K562 (cell line): ENCODE data around the gene CREB5. TPM values are rescaled to one million over a fixed set of nuclear protein-coding genes. Genes with fewer than 3 reads are reported as not detected.

ENCODE experiments used
- ATAC-seq: fragments of 200-7000 bp; cut with Tn5 transposase; 3 replicates; pipeline ENCODE4 v1.9.1; 2020; ENCODE audit warnings: moderate library complexity
- BruUV-seq: library from RNA; stranded (reverse); fragments of 400-500 nt; replicated peaks from 2 replicates; lab custom pipeline; 2021; lab: Mats Ljungman, UMichigan
- CTCF ChIA-PET: fragments of 300-600 bp; formaldehyde crosslinking; extraction: SDS; loops from one replicate; lab custom pipeline; 2021; ENCODE audit warnings: low intra/inter-chr PET ratio; lab: Yijun Ruan, JAX
- POLR2A ChIA-PET: fragments of 300-600, 350-650 bp; sonication (Branson Sonifier 250); formaldehyde crosslinking; extraction: SDS; loops from one replicate; lab custom pipeline; 2021; ENCODE audit warnings: antibody characterized with exemption, inconsistent platforms; lab: Yijun Ruan, JAX
- DNase-seq, 4 experiments: peaks; one replicate each; pipeline versions ENCODE4 v3.0.0 to v3.0.0-alpha.2; 2011 to 2018; ENCODE audit warnings: low spot score in 3 of 4, mixed read lengths in 3 of 4; ENCODE audit errors: extremely low read depth in 1 of 4
- FAIRE-seq: peaks from 2 replicates; lab custom pipeline; 2011; peaks lifted over from hg19 to GRCh38; lab: Jason Lieb, UNC
- H2AFZ ChIP-seq: 2 replicates; pipeline ENCODE4 v1.6.0; 2011; ENCODE audit warnings: low read depth, low read length, control low read depth, inconsistent platforms
- H3K27ac ChIP-seq: fragments of 200-600 bp; 3 replicates; pipeline ENCODE4 v1.8.0; 2011; ENCODE audit warnings: low read depth, mild to moderate bottlenecking, control low read depth, inconsistent platforms, low read length, moderate library complexity, mixed read lengths; ENCODE audit errors: extremely low read depth
- H3K27me3 ChIP-seq, 2 experiments: fragments of 300-600 bp in 1 of 2; 2 replicates in 1 of 2; 3 replicates in 1 of 2; pipeline versions ENCODE4 v1.6.0 to v1.8.0; 2011; ENCODE audit warnings: inconsistent platforms in 2 of 2, low read length in 2 of 2, mild to moderate bottlenecking in 1 of 2, mixed read lengths in 1 of 2, moderate library complexity in 1 of 2; ENCODE audit not compliant: control insufficient read depth in 2 of 2, insufficient read depth in 2 of 2
- H3K36me3 ChIP-seq: fragments of 300-600 bp; 3 replicates; pipeline ENCODE4 v1.8.0; 2011; ENCODE audit warnings: mild to moderate bottlenecking, low read length, inconsistent platforms; ENCODE audit not compliant: control insufficient read depth, insufficient read depth
- H3K4me1 ChIP-seq, 2 experiments: fragments of 200-600 bp in 1 of 2; replicated peaks in 1 of 2; 2 replicates in 1 of 2; 3 replicates in 1 of 2; pipeline versions ENCODE4 v1.5.1 to v1.8.0; 2011; ENCODE audit warnings: inconsistent platforms in 2 of 2, low read length in 2 of 2, mild to moderate bottlenecking in 1 of 2, mixed read lengths in 1 of 2, moderate library complexity in 1 of 2; ENCODE audit not compliant: control insufficient read depth in 2 of 2, insufficient read depth in 2 of 2
- H3K4me2 ChIP-seq: 2 replicates; pipeline ENCODE4 v1.6.1; 2011; ENCODE audit warnings: low read length, control low read depth, inconsistent platforms, mixed read lengths; ENCODE audit not compliant: insufficient read depth
- H3K4me3 ChIP-seq: fragments of 200-600 bp; sonication (generic), shearing (Covaris generic); 2 replicates; pipeline ENCODE4 v1.5.1; 2016; ENCODE audit warnings: control low read depth, inconsistent platforms
- H3K79me2 ChIP-seq: fragments of 200-600 bp; 3 replicates; pipeline ENCODE4 v1.8.0; 2011; ENCODE audit warnings: low read length, inconsistent platforms; ENCODE audit not compliant: control insufficient read depth, insufficient read depth
- H3K9ac ChIP-seq, 2 experiments: 2 replicates each; pipeline versions ENCODE4 v1.6.0 to v1.6.1; 2011; ENCODE audit warnings: low read depth in 2 of 2, low read length in 2 of 2, control low read depth in 1 of 2, inconsistent platforms in 1 of 2, mild to moderate bottlenecking in 1 of 2, mixed read lengths in 1 of 2; ENCODE audit not compliant: insufficient read depth in 1 of 2
- H3K9me1 ChIP-seq: one replicate; pipeline ENCODE4 v1.6.0; 2011; ENCODE audit warnings: inconsistent platforms, mild to moderate bottlenecking, low read length, moderate library complexity; ENCODE audit not compliant: control insufficient read depth, insufficient read depth
- H3K9me3 ChIP-seq: replicated peaks from 2 replicates; pipeline ENCODE4 v1.5.1; 2011; ENCODE audit warnings: low read depth, low read length, inconsistent platforms; ENCODE audit not compliant: control insufficient read depth, insufficient read depth
- H4K20me1 ChIP-seq: replicated peaks from 2 replicates; pipeline ENCODE4 v1.6.1; 2011; ENCODE audit warnings: low read length, inconsistent platforms, mixed read lengths; ENCODE audit not compliant: control insufficient read depth, insufficient read depth
- BRD4 ChIP-seq: fragments of 200-600 bp; sonication (generic); IDR thresholded peaks from 2 replicates; pipeline ENCODE4 v1.6.1; 2017; ENCODE audit warnings: inconsistent platforms
- BRD9 ChIP-seq: fragments of 450-650 bp; IDR thresholded peaks from 2 replicates; pipeline ENCODE4 v1.6.1; 2018; ENCODE audit warnings: low read depth; ENCODE audit not compliant: partially characterized antibody
- DNMT1 ChIP-seq: fragments of 450-650 bp; IDR thresholded peaks from 2 replicates; pipeline ENCODE4 v1.6.1; 2016; ENCODE audit warnings: antibody characterized with exemption, mild to moderate bottlenecking
- ETV6 ChIP-seq, 3 experiments: fragments of 150-350 bp in 1 of 3; sonication (generic) in 1 of 3; formaldehyde crosslinking in 1 of 3; IDR thresholded peaks; 2 replicates each; pipeline versions ENCODE4 v1.6.1 to v1.8.0; 2014 to 2022; ENCODE audit warnings: borderline replicate concordance in 2 of 3, low read depth in 2 of 3, antibody characterized with exemption in 1 of 3, low read length in 1 of 3, mild to moderate bottlenecking in 1 of 3, missing genetic modification reagents in 1 of 3
- MBD1 ChIP-seq: fragments of 250-450 bp; sonication (Bioruptor Pico); IDR thresholded peaks from 2 replicates; pipeline ENCODE4 v1.8.0; 2022; ENCODE audit warnings: inconsistent platforms
- MXD1 ChIP-seq: fragments of 250-450 bp; sonication (Bioruptor Pico); IDR thresholded peaks from 2 replicates; pipeline ENCODE4 v1.8.0; 2021; ENCODE audit warnings: borderline replicate concordance, mild to moderate bottlenecking, moderate library complexity; ENCODE audit not compliant: poor library complexity, severe bottlenecking
- RBM17 ChIP-seq: fragments of 200-400 bp; formaldehyde crosslinking; IDR thresholded peaks from 2 replicates; pipeline ENCODE4 v1.6.1; 2017; ENCODE audit warnings: low read depth, mild to moderate bottlenecking, low read length, borderline replicate concordance
- SIRT6 ChIP-seq: IDR thresholded peaks from one replicate; pipeline ENCODE4 v1.6.1; 2012; ENCODE audit warnings: low read depth, mild to moderate bottlenecking, control low read depth, inconsistent platforms, low read length, moderate library complexity
- SMARCA4 ChIP-seq: fragments of 450-650 bp; IDR thresholded peaks from 2 replicates; pipeline ENCODE4 v1.6.1; 2016
- TCF7L2 ChIP-seq: fragments of 150-350 bp; IDR thresholded peaks from 2 replicates; pipeline ENCODE4 v1.6.1; 2016; ENCODE audit warnings: low read depth, mild to moderate bottlenecking, low read length, moderate library complexity
- ZNF449 ChIP-seq: fragments of 250-450 bp; sonication (Bioruptor Pico); IDR thresholded peaks from 2 replicates; pipeline ENCODE4 v1.8.0; 2022; ENCODE audit warnings: moderate library complexity, mild to moderate bottlenecking, inconsistent platforms
- ZNF644 ChIP-seq: fragments of 200-800 bp; sonication (Bioruptor generic); IDR thresholded peaks from 2 replicates; pipeline ENCODE4 v1.6.1; 2016; ENCODE audit warnings: low read depth, missing genetic modification characterization, missing compliant biosample characterization
- WGBS: fragments of 100-300 bp; shearing (Covaris generic); methylation state at CpG from one replicate; pipeline ENCODE4 v1.1.6; 2016; ENCODE audit warnings: low coverage, mixed read lengths; ENCODE audit not compliant: insufficient coverage; ENCODE audit errors: missing lambda C conversion rate; 5-methylcytosine and 5-hydroxymethylcytosine counted together
- in situ Hi-C: fragments of 300-500 bp; cut with MboI; formaldehyde crosslinking; loops from 4 replicates; pipeline ENCODE4 v1.15.0; 2018; ENCODE audit warnings: inconsistent platforms, mixed read lengths
- intact Hi-C: fragments of 100-400 bp; cut with micrococcal nuclease; formaldehyde crosslinking; loops from 2 replicates; pipeline ENCODE4 v1.14.2; 2022
- polyA plus RNA-seq, 8 experiments: library from polyadenylated mRNA; depleted of rRNA in 4 of 8; stranded (reverse) in 5 of 8; unstranded in 3 of 8; fragments of >200 nt; fragmentation: Nextera tagmentation in 2 of 8; fragmentation: Illumina TruSeq in 1 of 8; extraction: Ambion mirVana in 2 of 8; extraction: Trizol in 1 of 8; gene quantifications; 2 replicates each; pipeline versions ENCODE4 v1.2.1 to v1.2.3, GENCODE V29; 2011 to 2014; ENCODE audit warnings: inconsistent platforms in 1 of 8, missing spikeins in 1 of 8
- total RNA-seq, 7 experiments: library from RNA; depleted of rRNA in 6 of 7; stranded (reverse); fragments of >200 nt in 6 of 7; fragmentation: Illumina TruSeq in 2 of 7; extraction: Trizol in 2 of 7; gene quantifications; 2 replicates each; pipeline versions ENCODE4 v1.2.1 to v1.2.3, GENCODE V29; 2011 to 2021; ENCODE audit warnings: low replicate concordance in 1 of 7

CREB5 gene
- total and polyA plus RNA-seq, 9 of the 15 experiments (the other 6 are each of a cell fraction or from before 2014, with no cell fraction given): 0.33 to 6.4 (median 1.8) TPM

- Histone ChIP-seq H3K4me2 (no peak overlapping the region), H3K27me3 (no peaks in the 10 kb centered on the region; a peak in 1 of 5 replicates), H3K79me2 (no peaks in the 10 kb centered on the region), H4K20me1 (peaks cover 7% of the 10 kb centered on the region; the same call in 1 of the 2 replicates), H3K36me3 (no peaks in the 10 kb centered on the region), H2AFZ (no peak overlapping the region), H3K9me1 (no peaks in the 10 kb centered on the region), H3K9ac (no peak overlapping the region), H3K27ac (no peak overlapping the region), H3K9me3 (no peaks in the 10 kb centered on the region), H3K4me3 (no peak overlapping the region), H3K4me1 (no peaks in the 10 kb centered on the region)
- 11% methylated on average over 3 of the region's 3 CpGs for WGBS
- no TSS peak for BruUV-seq
- ATAC-seq (no peak), FAIRE-seq (no peak), DNase-seq (no peak)
- ChIA-PET CTCF (no interaction called here), POLR2A (no interaction called here)
- intact Hi-C loops (no loop called here), in situ Hi-C loops (no loop called here)
- no peak for TF ChIP-seq MXD1 (CRISPR knock-in tag)
Observed at GRCh38 chr7:28704706-28705105, 292.4 kb downstream of the CREB5 start.

GRCh38 chr7:28705350-28705749 lies 293.0 kb downstream of the CREB5 start:
- H3K27ac ChIP-seq: no peak overlapping the region
- H2AFZ ChIP-seq: no peak overlapping the region
- no peak for DNase-seq
- intact Hi-C loops (no loop called here), in situ Hi-C loops (no loop called here)
- H3K36me3 ChIP-seq: no peaks in the 10 kb centered on the region
- H3K4me1 ChIP-seq: no peaks in the 10 kb centered on the region
- peaks cover 7% of the 10 kb centered on the region; the same call in 1 of the 2 replicates for H4K20me1 ChIP-seq
- H3K27me3 ChIP-seq: no peaks in the 10 kb centered on the region; a peak in 1 of 5 replicates
- no peaks in the 10 kb centered on the region for H3K79me2 ChIP-seq
- no peak for FAIRE-seq
- no peak for ATAC-seq
- H3K9ac ChIP-seq: no peak overlapping the region
- WGBS: 17% methylated on average over 2 of the region's 2 CpGs
- ChIA-PET CTCF (no interaction called here), POLR2A (interaction anchor here (0.9 kb wide), 1 partner anchor 12 kb away, joined by 3 read pairs; no protein-coding TSS in a partner anchor)
- H3K9me3 ChIP-seq: no peaks in the 10 kb centered on the region
- H3K4me3 ChIP-seq: no peak overlapping the region
- no peaks in the 10 kb centered on the region for H3K9me1 ChIP-seq
- BruUV-seq: no TSS peak
- no peak overlapping the region for H3K4me2 ChIP-seq
- TF ChIP-seq ETV6 (IDR thresholded peaks at IDR 0.05; ENCODE audit: borderline replicate concordance in 1 of 2, low read depth in 2 of 2, low read length in 1 of 2) (no peak), ETV6 (CRISPR knock-in tag; IDR thresholded peaks at IDR 0.05; ENCODE audit: borderline replicate concordance) (no peak), MBD1 (CRISPR knock-in tag) (no peak), RBM17 (no peak), SIRT6 (no peak), BRD9 (no peak), BRD4 (no peak), ZNF644 (tag) (no peak), TCF7L2 (no peak), ZNF449 (CRISPR knock-in tag) (no peak), DNMT1 (no peak), SMARCA4 (no peak)
